ENCODE data around the gene IL1R2. TPM values are rescaled to one million over a fixed set of nuclear protein-coding genes. Genes with fewer than 3 reads are reported as not detected.

The IL1R2 gene
- total and polyA plus RNA-seq, 9 of the 15 experiments (the other 6 are each of a cell fraction or from before 2014, with no cell fraction given), result 0.13 TPM; not detected in 8

DNA sequence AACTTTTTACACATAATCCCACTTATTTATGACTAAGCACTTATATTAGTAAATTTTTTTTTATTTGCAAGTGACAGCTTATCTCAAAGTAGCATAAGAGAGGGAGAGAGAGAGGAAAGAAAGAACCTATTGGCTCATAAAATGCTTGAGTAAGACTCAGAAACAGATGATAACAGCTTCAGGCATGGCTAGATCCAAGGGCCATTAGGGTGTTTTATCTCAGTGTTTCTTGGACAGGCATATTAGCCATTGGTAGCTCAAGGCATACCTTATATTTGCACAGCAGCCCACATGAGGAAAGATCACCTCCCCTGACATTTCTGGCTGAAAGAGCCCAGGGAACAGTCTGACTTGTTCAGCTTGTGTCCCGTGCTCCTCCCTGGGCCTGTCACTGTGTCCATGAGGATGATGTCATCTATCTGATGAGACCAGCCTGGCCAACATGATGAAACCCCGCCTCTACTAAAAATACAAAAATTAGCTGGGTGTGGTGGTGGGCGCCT, 64.4 kb downstream of the IL1R2 start (continued):
- peak; percentile 14 for TF ChIP-seq PRDM10 (IDR thresholded peaks at IDR 0.05; ENCODE audit: partially characterized antibody)
- no peak for TF ChIP-seq FUS (optimal IDR thresholded peaks at IDR 0.05; ENCODE audit: low read depth, low read length)
- TF ChIP-seq SMAD1 (IDR thresholded peaks at IDR 0.05; ENCODE audit: low read depth, low read length, partially characterized antibody), result no peak
- TF ChIP-seq ZBTB8A (IDR thresholded peaks at IDR 0.05; ENCODE audit: partially characterized antibody), result no peak
- no peak for TF ChIP-seq FOXJ3 (CRISPR knock-in tag; IDR thresholded peaks at IDR 0.05)
- no peak for TF ChIP-seq CTCF (IDR thresholded peaks at IDR 0.05 in 2 of 3, conservative IDR thresholded peaks at IDR 0.05 in 1 of 3; ENCODE audit: insufficient read depth in 2 of 3, low read depth in 1 of 3, low read length in 3 of 3)
- no peak for TF ChIP-seq ZNF696 (CRISPR knock-in tag; conservative IDR thresholded peaks at IDR 0.05)
- no peak for TF ChIP-seq ZZZ3 (IDR thresholded peaks at IDR 0.05)
- no peak for TF ChIP-seq KDM4B (IDR thresholded peaks at IDR 0.05; ENCODE audit: borderline replicate concordance in 2 of 2, low read depth in 1 of 2)
- peak; percentile 97 for TF ChIP-seq ATF7 (IDR thresholded peaks at IDR 0.05)
- no peak for TF ChIP-seq GABPB1 (CRISPR knock-in tag; IDR thresholded peaks at IDR 0.05)
- TF ChIP-seq SRF (CRISPR knock-in tag; IDR thresholded peaks at IDR 0.05), result peak in 1 of 2 experiments; percentile 54; a peak in 1 of 4 replicates
- 0 out of 2 replicates have a peak, but pooled peaks have one; percentile 16 for TF ChIP-seq EP400 (IDR thresholded peaks at IDR 0.05)
- peak; percentile 70 for TF ChIP-seq DPF2 (IDR thresholded peaks at IDR 0.05)
- peak; percentile 62 for TF ChIP-seq CBFA2T3 (IDR thresholded peaks at IDR 0.05)
- TF ChIP-seq, protein P1, sequence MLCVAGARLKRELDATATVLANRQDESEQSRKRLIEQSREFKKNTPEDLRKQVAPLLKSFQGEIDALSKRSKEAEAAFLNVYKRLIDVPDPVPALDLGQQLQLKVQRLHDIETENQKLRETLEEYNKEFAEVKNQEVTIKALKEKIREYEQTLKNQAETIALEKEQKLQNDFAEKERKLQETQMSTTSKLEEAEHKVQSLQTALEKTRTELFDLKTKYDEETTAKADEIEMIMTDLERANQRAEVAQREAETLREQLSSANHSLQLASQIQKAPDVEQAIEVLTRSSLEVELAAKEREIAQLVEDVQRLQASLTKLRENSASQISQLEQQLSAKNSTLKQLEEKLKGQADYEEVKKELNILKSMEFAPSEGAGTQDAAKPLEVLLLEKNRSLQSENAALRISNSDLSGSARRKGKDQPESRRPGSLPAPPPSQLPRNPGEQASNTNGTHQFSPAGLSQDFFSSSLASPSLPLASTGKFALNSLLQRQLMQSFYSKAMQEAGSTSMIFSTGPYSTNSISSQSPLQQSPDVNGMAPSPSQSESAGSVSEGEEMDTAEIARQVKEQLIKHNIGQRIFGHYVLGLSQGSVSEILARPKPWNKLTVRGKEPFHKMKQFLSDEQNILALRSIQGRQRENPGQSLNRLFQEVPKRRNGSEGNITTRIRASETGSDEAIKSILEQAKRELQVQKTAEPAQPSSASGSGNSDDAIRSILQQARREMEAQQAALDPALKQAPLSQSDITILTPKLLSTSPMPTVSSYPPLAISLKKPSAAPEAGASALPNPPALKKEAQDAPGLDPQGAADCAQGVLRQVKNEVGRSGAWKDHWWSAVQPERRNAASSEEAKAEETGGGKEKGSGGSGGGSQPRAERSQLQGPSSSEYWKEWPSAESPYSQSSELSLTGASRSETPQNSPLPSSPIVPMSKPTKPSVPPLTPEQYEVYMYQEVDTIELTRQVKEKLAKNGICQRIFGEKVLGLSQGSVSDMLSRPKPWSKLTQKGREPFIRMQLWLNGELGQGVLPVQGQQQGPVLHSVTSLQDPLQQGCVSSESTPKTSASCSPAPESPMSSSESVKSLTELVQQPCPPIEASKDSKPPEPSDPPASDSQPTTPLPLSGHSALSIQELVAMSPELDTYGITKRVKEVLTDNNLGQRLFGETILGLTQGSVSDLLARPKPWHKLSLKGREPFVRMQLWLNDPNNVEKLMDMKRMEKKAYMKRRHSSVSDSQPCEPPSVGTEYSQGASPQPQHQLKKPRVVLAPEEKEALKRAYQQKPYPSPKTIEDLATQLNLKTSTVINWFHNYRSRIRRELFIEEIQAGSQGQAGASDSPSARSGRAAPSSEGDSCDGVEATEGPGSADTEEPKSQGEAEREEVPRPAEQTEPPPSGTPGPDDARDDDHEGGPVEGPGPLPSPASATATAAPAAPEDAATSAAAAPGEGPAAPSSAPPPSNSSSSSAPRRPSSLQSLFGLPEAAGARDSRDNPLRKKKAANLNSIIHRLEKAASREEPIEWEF (CRISPR knock-in tag; IDR thresholded peaks at IDR 0.05), result no peak
- no peak for TF ChIP-seq TAF15 (IDR thresholded peaks at IDR 0.05; ENCODE audit: low read depth, low read length)
- no peak for TF ChIP-seq ZC3H11A (IDR thresholded peaks at IDR 0.05; ENCODE audit: low read depth, low read length)
- TF ChIP-seq MAFF (IDR thresholded peaks at IDR 0.05; ENCODE audit: low read length), result no peak
- no peak for TF ChIP-seq ZNF124 (CRISPR knock-in tag; IDR thresholded peaks at IDR 0.05)

Data from K562 (cell line).